Stimulated activated CD4-positive, alpha-beta T cell treated with anti-CD3 and anti-CD28 coated beads, Interleukin-12 subunit alpha, Interleukin-12 subunit beta, amount 100 ng/mL, for 48 hours (primary cell): ENCODE measurements around the gene TPX2.

Source experiments
- DNase-seq, 3 donors: peaks; one replicate each; pipeline ENCODE4 v3.0.0-alpha.2; 2020; ENCODE audit warnings: low read depth in 2 of 3, low spot score in 1 of 3

TPX2 gene, protein sequence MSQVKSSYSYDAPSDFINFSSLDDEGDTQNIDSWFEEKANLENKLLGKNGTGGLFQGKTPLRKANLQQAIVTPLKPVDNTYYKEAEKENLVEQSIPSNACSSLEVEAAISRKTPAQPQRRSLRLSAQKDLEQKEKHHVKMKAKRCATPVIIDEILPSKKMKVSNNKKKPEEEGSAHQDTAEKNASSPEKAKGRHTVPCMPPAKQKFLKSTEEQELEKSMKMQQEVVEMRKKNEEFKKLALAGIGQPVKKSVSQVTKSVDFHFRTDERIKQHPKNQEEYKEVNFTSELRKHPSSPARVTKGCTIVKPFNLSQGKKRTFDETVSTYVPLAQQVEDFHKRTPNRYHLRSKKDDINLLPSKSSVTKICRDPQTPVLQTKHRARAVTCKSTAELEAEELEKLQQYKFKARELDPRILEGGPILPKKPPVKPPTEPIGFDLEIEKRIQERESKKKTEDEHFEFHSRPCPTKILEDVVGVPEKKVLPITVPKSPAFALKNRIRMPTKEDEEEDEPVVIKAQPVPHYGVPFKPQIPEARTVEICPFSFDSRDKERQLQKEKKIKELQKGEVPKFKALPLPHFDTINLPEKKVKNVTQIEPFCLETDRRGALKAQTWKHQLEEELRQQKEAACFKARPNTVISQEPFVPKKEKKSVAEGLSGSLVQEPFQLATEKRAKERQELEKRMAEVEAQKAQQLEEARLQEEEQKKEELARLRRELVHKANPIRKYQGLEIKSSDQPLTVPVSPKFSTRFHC

DNA sequence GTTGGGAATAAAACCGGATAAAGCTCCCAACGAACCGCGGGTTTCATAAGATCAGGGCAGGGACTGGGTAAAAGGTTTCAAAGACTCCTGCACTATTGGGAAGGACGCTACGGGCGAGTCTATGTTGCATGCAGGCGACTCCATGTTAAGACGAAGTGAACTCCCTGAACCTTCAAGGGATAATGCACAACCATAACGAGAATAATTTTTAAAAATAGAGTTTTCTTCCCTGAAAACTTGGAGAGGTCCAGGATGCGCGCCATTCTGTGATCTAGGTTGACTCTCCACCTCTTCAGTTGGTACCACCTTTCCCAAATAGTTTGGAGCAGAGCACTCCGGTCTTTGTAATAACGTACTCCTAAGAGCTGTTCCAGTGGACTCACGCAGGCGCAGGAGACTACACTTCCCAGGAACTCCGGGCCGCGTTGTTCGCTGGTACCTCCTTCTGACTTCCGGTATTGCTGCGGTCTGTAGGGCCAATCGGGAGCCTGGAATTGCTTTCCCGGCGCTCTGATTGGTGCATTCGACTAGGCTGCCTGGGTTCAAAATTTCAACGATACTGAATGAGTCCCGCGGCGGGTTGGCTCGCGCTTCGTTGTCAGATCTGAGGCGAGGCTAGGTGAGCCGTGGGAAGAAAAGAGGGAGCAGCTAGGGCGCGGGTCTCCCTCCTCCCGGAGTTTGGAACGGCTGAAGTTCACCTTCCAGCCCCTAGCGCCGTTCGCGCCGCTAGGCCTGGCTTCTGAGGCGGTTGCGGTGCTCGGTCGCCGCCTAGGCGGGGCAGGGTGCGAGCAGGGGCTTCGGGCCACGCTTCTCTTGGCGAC lies at the start of gene TPX2:
TPX2 (plus strand) TSS at position 562 of the 821 bp plus-strand sequence. CDS start 18,187 bp downstream, outside the sequence.
- DNase-seq = peak; percentile 82 to 88 (median 85)

DNA sequence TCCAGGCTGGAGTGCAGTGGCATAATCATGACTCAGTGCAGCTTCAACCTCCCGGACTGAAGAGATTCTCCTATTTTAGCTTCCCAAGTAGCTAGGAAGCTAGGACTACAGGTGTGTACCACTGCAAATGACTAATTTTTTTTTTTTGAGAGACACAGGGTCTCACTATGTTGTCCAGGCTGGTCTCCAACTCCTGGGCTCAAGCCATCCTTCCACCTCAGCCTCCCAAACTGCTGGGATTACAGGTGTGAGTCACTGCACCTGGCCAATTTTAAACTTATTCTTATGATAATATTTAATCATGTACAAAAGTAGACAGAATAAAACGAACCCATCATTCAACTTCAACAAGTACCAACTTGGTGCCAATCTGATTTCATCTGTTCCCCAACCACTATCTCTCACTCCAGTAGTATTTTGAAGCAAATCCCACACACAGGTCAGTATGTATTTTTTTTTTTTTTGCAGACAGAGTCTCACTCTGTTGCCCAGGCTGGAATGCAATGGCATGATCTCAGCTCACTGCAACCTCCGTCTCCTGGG lies 48.9 kb upstream of the TPX2 start:
- no peak for DNase-seq

DNA sequence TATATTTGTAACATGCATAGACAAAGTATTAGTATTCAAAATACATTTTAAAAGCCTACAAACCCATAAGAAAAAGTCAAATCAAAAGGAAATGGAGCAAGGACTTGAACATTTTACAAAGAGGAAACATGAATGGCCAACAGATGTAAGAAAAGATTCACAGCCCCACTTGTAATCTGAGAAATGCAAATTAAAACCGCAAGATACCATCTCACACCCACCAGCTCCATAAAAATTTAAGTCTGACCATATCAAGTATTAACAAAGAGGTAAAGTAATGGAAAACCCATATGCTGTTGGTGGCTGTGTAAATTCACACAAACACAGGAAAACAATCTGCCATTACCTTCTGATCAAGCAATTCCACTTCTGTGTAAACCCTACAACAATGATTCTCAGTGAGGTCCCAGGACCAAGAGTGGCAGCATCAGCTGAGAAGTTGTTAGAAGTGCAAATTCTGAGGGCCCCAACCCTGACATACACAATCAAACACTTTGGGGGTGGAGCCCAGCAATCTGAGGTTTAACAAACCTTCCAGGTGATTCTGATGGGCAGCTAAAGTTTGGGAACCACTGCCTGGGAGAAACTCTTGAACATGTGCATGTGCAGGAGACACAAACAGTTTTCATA lies 47.3 kb upstream of the TPX2 start:
- DNase-seq = no peak

DNA sequence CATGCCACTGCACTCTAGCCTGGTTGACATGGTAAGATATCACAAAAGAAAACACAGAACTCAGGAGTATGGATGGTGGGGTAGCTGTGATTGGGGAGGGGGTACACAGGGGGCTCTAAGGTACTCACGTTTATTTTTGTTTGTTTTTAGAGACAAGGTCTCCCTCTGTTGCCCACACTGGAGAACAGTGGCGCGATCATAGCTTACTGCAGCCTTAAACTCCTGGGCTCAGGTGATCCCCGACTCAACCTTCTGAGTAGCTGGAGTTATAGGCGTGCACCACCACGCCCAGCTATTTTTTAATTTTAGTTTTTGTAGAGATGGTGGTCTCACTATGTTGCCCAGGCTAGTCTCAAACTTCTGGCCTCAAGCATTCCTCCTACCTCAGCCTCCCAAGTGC lies 45.7 kb upstream of the TPX2 start:
- DNase-seq = no peak

DNA sequence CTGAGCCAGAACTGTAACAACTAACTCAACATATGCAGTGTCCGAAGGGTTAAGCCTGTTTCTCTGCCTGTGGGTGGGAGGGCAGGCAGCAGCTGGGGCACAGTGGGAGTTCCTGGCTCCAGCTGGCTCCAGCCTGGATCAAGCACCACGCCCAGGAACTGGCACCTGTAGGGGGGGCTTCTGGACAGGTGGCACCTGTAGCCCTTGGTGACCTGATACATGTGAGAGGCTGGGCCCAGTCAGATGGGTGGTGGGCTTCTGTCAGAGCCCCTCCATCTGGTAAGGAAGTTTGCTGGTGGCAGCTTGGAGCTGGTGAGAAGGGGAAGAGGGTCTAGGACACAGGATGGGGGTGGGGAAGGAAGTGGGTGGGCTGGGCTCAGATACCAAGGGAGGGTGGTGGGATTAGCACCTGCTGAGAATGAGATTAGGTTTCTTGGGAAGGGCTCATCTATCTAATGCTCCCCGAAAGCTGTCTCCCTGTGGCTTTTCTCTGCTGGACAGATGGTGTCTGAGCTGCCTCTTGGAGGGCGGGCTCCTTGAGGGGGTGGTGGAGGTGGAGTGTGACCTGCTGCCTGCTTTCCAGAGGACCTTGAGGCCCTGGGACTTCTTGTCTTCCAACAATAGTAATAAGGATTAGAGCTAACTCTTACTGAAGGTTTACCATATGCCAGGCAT lies 45.0 kb upstream of the TPX2 start:
- no peak for DNase-seq

DNA sequence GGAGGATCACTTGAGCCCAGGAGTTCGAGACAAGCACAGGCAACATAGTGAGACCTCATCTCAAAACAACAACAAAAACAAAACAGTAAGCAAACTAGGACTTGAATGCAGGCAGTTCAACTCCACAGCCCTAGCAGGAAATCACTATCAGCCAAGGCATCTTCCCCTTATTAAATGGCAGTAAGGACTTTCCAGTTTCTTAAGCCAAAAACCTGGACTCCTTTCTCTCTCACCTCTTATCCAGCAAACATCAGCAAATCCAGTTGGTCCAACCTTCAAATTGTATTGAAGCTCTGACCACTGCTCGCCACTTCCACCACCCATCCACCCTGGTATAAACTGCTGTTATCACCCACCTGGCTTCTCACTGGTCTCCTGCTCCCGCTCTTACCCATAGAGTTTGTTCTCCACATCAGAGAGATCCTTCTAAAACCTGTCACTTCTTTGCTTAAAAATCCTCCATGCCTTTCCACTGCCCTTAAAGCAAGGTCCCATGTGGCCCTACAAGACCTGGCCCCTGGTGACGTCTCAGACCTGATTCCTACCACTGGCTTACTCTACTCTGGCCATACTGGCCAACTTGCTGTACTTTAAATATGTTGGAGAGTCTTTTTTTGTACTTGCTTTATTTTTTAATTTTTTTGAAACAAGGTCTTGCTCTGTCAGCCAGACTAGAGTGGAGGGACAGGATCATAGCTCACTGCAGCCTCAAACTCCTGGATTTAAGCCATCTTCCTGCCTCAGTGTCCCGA lies 44.1 kb upstream of the TPX2 start:
- no peak for DNase-seq

DNA sequence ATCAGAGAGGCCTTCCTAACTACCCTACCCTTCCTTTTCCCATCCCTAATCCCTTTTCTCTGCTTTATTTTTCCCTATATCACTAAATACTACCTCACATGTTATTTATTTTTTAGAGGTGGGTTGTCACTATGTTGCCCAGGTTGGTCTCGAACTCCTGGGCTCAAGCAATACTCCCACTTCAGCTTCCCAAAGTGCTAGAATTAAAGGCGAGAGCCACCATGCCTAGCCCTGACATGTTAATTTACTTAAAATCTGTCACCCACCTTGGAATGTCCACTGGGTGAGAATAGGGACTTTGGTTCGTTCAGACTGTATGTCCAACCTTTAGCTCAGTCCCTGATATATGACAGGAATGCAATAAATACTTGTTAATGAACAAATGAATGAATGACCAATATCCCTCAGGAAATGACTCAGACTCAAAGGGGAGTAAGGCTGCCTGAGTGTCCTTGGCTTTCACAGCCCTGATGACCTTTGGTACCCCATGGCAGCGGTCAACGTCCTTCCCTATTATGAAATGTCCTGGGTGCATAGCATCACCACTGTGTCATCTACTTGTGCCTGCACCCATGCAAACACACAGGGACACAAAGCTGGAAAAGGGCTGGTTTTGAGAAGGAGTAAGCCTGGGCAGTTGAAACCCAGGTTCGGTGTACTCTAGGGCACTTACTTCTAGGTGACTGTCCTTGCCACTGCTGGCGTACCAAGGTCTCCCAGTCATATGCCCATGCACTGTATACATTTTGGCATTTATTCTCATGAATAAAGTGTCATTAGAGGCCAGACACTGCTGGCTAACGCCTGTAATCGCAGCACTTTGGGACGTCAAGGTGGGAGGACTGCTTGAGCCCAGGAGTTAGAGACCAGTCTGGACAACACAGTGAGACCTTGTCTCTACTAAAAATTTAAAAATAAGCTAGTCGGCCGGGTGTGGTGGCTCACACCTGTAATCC lies 43.0 kb upstream of the TPX2 start:
- DNase-seq = no peak

DNA sequence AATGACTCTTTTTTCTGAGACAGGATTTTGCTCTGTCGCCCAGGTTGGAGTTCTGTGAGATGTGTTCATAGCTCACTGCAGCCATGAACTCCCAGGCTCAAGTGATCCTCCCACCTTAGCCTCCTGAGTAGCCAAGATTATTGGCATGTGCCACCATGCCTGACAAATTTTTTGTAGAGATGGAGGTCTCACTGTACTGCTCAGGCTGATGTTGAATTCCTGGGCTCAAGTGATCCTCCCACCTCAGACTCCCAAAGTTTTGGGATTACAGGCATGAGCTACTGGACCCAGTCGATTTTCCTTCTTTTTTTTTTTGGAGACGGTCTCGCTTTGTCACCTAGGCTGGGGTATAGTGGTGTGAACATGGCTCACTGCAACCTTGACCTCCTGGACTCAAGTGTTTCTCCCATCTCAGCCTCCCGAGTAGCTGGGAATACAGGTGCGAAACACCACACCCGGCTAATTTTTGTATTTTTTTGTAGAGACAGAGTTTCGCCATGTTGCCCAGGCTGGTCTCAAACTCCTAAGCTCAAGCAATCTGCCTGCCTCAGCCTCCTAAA lies 40.8 kb upstream of the TPX2 start:
- DNase-seq = no peak

DNA sequence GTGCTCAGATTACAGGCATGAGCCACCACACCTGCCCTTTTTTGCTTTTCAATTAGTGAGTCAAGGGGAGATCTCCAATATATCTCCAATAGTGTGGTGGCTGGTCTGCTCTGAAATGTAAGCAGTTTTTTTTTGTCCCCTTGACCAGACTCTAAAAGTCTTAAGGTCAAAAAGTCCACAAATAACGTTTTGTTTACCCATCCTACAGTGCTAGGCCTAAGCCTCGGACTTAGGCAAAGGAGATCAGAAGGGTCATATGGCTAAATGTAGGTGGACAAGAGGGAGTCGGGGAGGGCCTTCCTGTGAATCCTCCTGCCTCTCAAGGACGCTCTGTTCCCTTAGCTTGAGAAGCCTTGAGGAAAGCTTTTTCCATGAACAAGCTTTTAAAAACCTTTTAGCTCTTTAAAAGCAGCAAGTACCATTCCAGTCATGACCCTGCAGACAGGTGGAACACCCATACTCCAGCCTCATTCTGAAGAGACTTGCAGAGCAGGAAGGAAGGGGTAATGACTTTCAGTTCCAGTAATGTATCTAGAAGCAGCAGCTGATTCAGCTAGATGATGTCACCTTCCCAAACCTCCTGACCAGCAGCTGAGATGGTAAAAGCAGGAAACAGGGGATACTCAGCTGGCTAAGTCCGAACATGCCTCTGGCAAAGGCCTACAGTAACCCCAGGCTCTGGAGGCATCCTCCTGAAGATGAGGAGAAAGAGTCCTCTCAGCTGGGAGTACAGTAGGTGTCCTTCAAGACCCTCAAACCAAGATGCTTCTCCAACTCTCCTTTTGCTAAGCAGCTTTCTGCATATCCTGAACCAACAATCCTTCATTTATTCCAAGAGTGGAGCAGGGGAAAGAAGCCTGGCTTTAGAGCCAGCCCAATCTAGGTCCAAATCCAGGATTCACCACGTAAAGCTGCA lies 40.0 kb upstream of the TPX2 start:
- no peak for DNase-seq

DNA sequence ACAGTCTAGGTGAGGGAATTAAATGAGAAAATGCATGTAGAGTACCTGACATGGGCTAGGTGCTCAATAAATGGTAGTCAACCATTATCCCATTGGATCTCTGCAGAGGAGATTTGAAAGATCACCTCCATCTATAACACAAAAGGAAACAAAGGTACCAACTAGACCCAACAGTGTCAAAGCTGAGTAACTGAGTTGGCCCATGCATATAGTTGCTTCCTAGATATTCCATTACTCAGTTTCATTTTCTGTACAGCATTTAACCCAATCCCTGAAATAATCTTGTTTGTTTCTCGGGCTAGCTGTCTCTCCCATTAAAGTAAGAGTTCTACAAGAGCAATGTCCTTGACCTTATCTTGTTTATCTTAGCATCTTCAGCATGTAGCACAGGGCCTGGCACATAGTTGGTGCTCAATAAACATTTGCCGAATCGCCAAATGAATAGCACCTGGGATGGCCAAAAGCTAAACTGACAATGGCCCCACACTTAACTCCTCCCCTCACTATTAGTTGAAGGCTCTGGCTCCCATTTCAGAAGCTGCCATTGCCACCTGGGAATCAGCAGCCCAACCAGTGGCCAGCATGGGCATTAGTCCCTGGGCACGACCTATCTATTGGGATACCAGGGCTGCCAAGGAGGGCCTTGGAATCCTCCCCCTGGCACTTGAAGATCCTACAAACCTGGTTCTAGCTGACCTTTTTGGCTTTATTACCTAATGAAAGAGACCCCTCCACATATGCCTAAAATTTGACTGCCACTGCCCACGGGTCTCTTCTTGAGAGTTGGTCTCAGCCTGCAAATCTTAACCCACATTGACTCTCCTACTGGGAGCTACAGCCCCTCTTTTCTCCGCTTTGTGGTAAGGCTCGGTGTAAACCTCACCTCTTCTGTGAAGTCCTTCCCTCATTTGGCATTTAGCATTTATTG lies 39.0 kb upstream of the TPX2 start:
- DNase-seq = no peak

DNA sequence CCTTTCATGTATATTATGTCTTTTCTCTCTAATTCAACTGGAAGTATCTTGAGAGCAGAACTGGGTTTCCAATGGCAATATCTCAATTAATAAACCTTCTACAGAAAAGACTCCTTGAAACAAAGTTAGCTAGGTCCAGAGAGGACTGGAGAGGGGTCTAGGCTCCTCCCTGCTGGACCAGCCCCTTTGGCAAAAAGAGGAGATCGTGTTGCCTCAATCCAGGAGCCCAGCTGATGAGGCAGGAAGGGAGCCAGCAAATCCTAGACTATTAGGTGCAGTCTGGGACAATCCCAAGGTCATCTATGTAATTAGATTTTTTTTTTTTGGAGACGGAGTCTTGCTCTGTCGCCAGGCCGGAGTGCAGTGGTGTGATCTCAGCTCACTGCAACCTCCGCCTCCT lies 38.3 kb upstream of the TPX2 start:
- no peak for DNase-seq

DNA sequence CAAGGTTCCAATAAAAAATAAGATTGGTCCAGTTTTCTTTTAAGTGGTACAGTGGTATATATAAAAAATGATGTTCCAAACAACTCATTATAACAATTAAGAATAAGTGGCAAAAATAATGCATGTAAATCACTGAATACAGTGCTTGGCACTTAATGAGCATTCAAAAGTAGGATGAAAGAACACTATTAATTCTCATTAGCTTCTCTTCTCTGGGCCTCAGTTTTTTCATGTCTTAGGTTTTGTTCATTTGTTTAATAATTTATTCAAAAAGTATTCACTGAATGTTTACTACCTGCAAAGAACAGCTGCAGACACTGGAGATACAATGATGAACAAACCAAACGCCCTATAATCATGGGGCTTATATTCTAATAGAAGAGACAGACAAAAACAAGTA lies 37.5 kb upstream of the TPX2 start:
- DNase-seq = no peak

DNA sequence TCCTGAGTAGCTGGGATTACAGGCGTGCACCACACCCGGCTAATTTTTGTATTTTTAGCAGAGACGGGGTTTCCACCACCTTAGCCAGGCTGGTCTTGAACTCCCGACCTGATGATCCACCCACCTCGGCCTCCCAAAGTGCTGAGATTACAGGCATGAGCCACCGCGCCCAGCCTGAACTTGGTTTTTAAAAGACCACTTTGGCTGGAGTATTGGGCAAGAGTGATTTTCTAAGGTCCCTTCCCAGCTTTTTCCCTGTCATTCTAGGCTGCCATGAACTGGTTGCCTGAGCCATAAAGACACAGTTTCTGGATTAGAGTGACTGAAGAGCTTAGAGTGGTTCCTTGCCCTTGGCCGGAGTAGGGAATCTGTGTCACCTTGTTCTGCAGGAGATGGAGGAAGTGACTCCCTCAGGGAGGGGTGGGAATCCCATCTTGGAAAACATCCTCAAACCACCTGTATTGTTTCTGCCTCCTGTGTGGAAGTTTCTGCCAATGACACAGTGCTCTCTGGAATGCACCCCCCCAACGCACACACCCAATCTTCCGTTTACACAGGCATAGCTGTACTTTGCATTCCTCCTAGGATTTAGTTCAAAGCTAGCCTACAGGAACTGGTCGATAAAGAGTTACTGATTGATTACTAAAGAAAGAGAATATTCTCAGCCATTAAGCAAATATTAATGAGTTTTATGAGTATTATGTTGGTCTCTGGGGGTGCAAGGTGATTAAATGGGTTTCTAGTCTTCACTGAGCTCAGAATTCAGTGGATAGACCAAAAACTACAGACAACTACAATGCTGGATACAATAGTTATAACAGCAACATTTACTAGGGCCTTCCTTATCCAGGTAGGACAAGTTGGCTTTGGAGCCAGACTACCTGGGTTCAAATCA lies 34.6 kb upstream of the TPX2 start:
- no peak for DNase-seq

DNA sequence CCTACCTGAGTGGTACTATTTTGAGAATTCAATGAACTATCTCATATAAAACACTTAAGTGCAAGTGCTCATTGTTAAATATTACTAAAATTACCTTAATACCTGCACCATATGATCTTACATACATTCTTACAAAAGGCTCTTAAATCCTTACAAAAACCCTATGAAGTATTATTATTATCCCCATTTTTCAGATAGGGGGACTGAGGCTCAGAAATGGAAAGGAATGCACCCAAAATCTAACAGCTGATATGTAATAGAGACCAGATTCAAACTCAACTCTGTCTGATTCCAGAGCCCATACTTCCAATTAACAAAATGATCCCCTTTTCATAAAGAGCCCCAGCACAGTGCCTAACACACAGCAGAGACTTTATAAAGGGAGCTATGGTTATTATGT lies 33.9 kb upstream of the TPX2 start:
- DNase-seq = no peak
